Measurements from ENCODE around the gene IPPK.
A peak's percentile ranks its signal among the peaks of the same experiment; 100 is the strongest.

Gene IPPK

GRCh38 chr9:92686954-92687353 is 17.0 kb upstream of the IPPK start:
- DNase-seq (ENCODE audit: low read depth): peak; percentile 53

- no peak for DNase-seq (ENCODE audit: low read depth)
Measured at GRCh38 chr9:92685022-92685421, 15.1 kb upstream of the IPPK start.

- no peak for DNase-seq (ENCODE audit: low read depth)
Measured at GRCh38 chr9:92682269-92682668, 12.3 kb upstream of the IPPK start.

GRCh38 chr9:92680166-92681119 is 10.5 kb upstream of the IPPK start:
- peak; percentile 17 for DNase-seq (ENCODE audit: low read depth)

- no peak for DNase-seq (ENCODE audit: low read depth)
Measured at GRCh38 chr9:92679413-92680165, 9.7 kb upstream of the IPPK start.

- peak; percentile 91 for DNase-seq (ENCODE audit: low read depth)
Measured at GRCh38 chr9:92671323-92671722, 1.4 kb upstream of the IPPK start.

GRCh38 chr9:92669527-92669889 is 423 bp downstream of the IPPK start:
- DNase-seq (ENCODE audit: low read depth): no peak

GRCh38 chr9:92668746-92669526 is 995 bp downstream of the IPPK start:
- DNase-seq (ENCODE audit: low read depth): peak; percentile 78

GRCh38 chr9:92666912-92667532 is 2.9 kb downstream of the IPPK start:
- no peak for DNase-seq (ENCODE audit: low read depth)

GRCh38 chr9:92666236-92666635 is 3.7 kb downstream of the IPPK start:
- DNase-seq (ENCODE audit: low read depth): no peak

GRCh38 chr9:92665836-92666235 is 4.1 kb downstream of the IPPK start:
- DNase-seq (ENCODE audit: low read depth): no peak

GRCh38 chr9:92664394-92665152 is 5.4 kb downstream of the IPPK start:
- DNase-seq (ENCODE audit: low read depth): no peak

- no peak for DNase-seq (ENCODE audit: low read depth)
Measured at GRCh38 chr9:92663951-92664350, 6.0 kb downstream of the IPPK start.

- DNase-seq (ENCODE audit: low read depth): no peak
Measured at GRCh38 chr9:92663126-92663525, 6.8 kb downstream of the IPPK start.

- DNase-seq (ENCODE audit: low read depth): no peak
Measured at GRCh38 chr9:92661743-92662142, 8.2 kb downstream of the IPPK start.

- DNase-seq (ENCODE audit: low read depth): no peak
Measured at GRCh38 chr9:92661127-92661526, 8.8 kb downstream of the IPPK start.

GRCh38 chr9:92660266-92660665 is 9.7 kb downstream of the IPPK start:
- DNase-seq (ENCODE audit: low read depth): no peak

- no peak for DNase-seq (ENCODE audit: low read depth)
Measured at GRCh38 chr9:92659601-92660000, 10.3 kb downstream of the IPPK start.

- DNase-seq (ENCODE audit: low read depth): no peak
Measured at GRCh38 chr9:92658611-92659010, 11.3 kb downstream of the IPPK start.

- no peak for DNase-seq (ENCODE audit: low read depth)
Measured at GRCh38 chr9:92658176-92658575, 11.8 kb downstream of the IPPK start.
